Panc1 (cell line): ENCODE results near the gene JAM2. TPM values are rescaled to one million over a fixed set of nuclear protein-coding genes. Genes with fewer than 3 reads are reported as not detected.

Experiments
- ATAC-seq: fragments of 200-7000 bp; cut with Tn5 transposase; 2 replicates; pipeline ENCODE4 v1.9.1; 2020; ENCODE audit warnings: mild to moderate bottlenecking, moderate library complexity
- BruUV-seq: library from RNA; stranded (reverse); fragments of 400-500 nt; replicated peaks from 2 replicates; lab custom pipeline; 2021; lab: Mats Ljungman, UMichigan
- CTCF ChIA-PET: fragments of 300-600 bp; sonication (Branson Sonifier 250); formaldehyde crosslinking; loops from one replicate; lab custom pipeline; 2022; ENCODE audit warnings: antibody characterized with exemption; lab: Charles Lee
- POLR2A ChIA-PET: fragments of 300-600 bp; sonication (Branson Sonifier 250); formaldehyde crosslinking; loops from one replicate; lab custom pipeline; 2022; ENCODE audit warnings: antibody characterized with exemption; lab: Charles Lee
- DNase-seq: peaks from one replicate; pipeline ENCODE4 v3.0.0-alpha.2; 2010; ENCODE audit warnings: low read depth, low spot score
- H3K27ac ChIP-seq: 2 replicates; pipeline ENCODE4 v1.5.1; 2011; ENCODE audit warnings: mild to moderate bottlenecking, low read length, inconsistent platforms
- H3K27me3 ChIP-seq: fragments of 200-500 bp; sonication (Bioruptor generic); 2 replicates; pipeline ENCODE4 v1.6.0; 2014; ENCODE audit warnings: low read length, inconsistent platforms; ENCODE audit not compliant: control insufficient read depth, insufficient read depth
- H3K36me3 ChIP-seq: fragments of 200-500 bp; sonication (Bioruptor generic); 2 replicates; pipeline ENCODE4 v1.5.1; 2014; ENCODE audit warnings: inconsistent platforms, mild to moderate bottlenecking, low read length, moderate library complexity; ENCODE audit not compliant: control insufficient read depth, insufficient read depth
- H3K4me1 ChIP-seq: 2 replicates; pipeline ENCODE4 v1.5.1; 2011; ENCODE audit warnings: inconsistent platforms, mild to moderate bottlenecking, low read length, moderate library complexity; ENCODE audit not compliant: control insufficient read depth, insufficient read depth
- H3K4me3 ChIP-seq, 2 experiments: 2 replicates each; pipeline ENCODE4 v1.5.1; 2011 to 2012; ENCODE audit warnings: low read depth in 2 of 2, low read length in 2 of 2, mild to moderate bottlenecking in 2 of 2, inconsistent platforms in 1 of 2, moderate library complexity in 1 of 2
- H3K9me3 ChIP-seq: fragments of 200-500 bp; sonication (Bioruptor generic); 2 replicates; pipeline ENCODE4 v1.5.1; 2014; ENCODE audit warnings: low read depth, mild to moderate bottlenecking, inconsistent platforms, low read length, moderate library complexity; ENCODE audit not compliant: control insufficient read depth, insufficient read depth
- POLR2AphosphoS5 ChIP-seq: IDR thresholded peaks from 2 replicates; pipeline ENCODE4 v1.6.1; 2012; ENCODE audit warnings: mild to moderate bottlenecking, low read depth, low read length, moderate library complexity
- SIN3A ChIP-seq: IDR thresholded peaks from 2 replicates; pipeline ENCODE4 v1.6.1; 2012; ENCODE audit warnings: low read depth, mild to moderate bottlenecking, low read length, moderate library complexity, borderline replicate concordance; ENCODE audit not compliant: insufficient read depth
- TCF7L2 ChIP-seq: IDR thresholded peaks from 2 replicates; pipeline ENCODE4 v1.6.1; 2011; ENCODE audit warnings: mild to moderate bottlenecking, low read depth, low read length, inconsistent platforms
- in situ Hi-C: cut with HindIII; loops from 2 replicates; pipeline ENCODE4 v1.10.0; 2016; ENCODE audit warnings: low sequenced_read_pairs, low pct_unique_long_range_greater_than_20kb
- intact Hi-C: fragments of 100-400 bp; cut with micrococcal nuclease; formaldehyde crosslinking; loops from one replicate; pipeline ENCODE4 v1.10.0; 2022; ENCODE audit not compliant: unreplicated experiment
- total RNA-seq: library from RNA; stranded (reverse); gene quantifications from one replicate; pipeline ENCODE4 v1.2.1, GENCODE V29; 2021; ENCODE audit not compliant: unreplicated experiment
- TF ChIP-seq, protein P1 (sequence below): fragments of 450-650 bp; IDR thresholded peaks from 2 replicates; pipeline ENCODE4 v1.5.1; 2017; ENCODE audit warnings: mild to moderate bottlenecking
- TF ChIP-seq, protein P2 (sequence below), 2 experiments: IDR thresholded peaks; 2 replicates each; pipeline ENCODE4 v1.6.1; 2011 to 2012; ENCODE audit warnings: low read depth in 2 of 2, control low read depth in 1 of 2, low read length in 1 of 2, mild to moderate bottlenecking in 1 of 2, moderate library complexity in 1 of 2; ENCODE audit not compliant: insufficient read depth in 1 of 2

The JAM2 gene
- total RNA-seq, 1 experiment from 2014 or later = 0.21 TPM

DNA sequence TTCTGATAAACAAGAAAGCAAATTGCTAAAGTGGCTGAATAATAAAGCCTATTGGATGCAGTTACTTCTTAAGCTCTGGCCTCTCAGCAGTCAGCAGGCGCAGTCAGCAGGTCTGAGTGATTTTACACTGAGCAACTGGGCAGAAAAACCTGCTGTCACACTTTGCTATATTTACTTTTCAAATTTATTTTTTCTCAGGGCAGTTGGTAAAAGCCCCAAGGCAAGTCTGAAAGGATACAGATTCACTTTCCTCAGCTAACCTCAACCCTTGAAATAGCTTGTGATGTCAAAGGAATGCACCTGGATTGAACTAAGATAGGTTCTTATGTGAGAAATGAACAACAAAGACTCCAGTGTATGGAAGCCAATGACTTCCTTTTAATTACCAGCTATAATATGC lies 61.7 kb downstream of the JAM2 start:
- ChIA-PET POLR2A (no interaction called here), CTCF (no interaction called here)
- no peak for DNase-seq
- BruUV-seq = no TSS peak
- H3K4me3 ChIP-seq = no peak overlapping the region
- no peaks in the 10 kb centered on the region for H3K27me3 ChIP-seq
- ATAC-seq = no peak
- no peak overlapping the region for H3K27ac ChIP-seq
- no peaks in the 10 kb centered on the region for H3K9me3 ChIP-seq
- in situ Hi-C loops = no loop called here
- H3K36me3 ChIP-seq = no peaks in the 10 kb centered on the region
- H3K4me1 ChIP-seq = no peaks in the 10 kb centered on the region
- no peak for TF ChIP-seq TCF7L2
- TF ChIP-seq SIN3A = no peak
- TF ChIP-seq, protein P1, sequence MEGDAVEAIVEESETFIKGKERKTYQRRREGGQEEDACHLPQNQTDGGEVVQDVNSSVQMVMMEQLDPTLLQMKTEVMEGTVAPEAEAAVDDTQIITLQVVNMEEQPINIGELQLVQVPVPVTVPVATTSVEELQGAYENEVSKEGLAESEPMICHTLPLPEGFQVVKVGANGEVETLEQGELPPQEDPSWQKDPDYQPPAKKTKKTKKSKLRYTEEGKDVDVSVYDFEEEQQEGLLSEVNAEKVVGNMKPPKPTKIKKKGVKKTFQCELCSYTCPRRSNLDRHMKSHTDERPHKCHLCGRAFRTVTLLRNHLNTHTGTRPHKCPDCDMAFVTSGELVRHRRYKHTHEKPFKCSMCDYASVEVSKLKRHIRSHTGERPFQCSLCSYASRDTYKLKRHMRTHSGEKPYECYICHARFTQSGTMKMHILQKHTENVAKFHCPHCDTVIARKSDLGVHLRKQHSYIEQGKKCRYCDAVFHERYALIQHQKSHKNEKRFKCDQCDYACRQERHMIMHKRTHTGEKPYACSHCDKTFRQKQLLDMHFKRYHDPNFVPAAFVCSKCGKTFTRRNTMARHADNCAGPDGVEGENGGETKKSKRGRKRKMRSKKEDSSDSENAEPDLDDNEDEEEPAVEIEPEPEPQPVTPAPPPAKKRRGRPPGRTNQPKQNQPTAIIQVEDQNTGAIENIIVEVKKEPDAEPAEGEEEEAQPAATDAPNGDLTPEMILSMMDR = no peak
- TF ChIP-seq, protein P2, sequence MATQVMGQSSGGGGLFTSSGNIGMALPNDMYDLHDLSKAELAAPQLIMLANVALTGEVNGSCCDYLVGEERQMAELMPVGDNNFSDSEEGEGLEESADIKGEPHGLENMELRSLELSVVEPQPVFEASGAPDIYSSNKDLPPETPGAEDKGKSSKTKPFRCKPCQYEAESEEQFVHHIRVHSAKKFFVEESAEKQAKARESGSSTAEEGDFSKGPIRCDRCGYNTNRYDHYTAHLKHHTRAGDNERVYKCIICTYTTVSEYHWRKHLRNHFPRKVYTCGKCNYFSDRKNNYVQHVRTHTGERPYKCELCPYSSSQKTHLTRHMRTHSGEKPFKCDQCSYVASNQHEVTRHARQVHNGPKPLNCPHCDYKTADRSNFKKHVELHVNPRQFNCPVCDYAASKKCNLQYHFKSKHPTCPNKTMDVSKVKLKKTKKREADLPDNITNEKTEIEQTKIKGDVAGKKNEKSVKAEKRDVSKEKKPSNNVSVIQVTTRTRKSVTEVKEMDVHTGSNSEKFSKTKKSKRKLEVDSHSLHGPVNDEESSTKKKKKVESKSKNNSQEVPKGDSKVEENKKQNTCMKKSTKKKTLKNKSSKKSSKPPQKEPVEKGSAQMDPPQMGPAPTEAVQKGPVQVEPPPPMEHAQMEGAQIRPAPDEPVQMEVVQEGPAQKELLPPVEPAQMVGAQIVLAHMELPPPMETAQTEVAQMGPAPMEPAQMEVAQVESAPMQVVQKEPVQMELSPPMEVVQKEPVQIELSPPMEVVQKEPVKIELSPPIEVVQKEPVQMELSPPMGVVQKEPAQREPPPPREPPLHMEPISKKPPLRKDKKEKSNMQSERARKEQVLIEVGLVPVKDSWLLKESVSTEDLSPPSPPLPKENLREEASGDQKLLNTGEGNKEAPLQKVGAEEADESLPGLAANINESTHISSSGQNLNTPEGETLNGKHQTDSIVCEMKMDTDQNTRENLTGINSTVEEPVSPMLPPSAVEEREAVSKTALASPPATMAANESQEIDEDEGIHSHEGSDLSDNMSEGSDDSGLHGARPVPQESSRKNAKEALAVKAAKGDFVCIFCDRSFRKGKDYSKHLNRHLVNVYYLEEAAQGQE (IDR thresholded peaks at IDR 0.05; ENCODE audit: insufficient read depth in 1 of 2, low read depth in 2 of 2, low read length in 1 of 2) = no peak
- no peak for TF ChIP-seq POLR2AphosphoS5
- intact Hi-C loops = no loop called here

DNA sequence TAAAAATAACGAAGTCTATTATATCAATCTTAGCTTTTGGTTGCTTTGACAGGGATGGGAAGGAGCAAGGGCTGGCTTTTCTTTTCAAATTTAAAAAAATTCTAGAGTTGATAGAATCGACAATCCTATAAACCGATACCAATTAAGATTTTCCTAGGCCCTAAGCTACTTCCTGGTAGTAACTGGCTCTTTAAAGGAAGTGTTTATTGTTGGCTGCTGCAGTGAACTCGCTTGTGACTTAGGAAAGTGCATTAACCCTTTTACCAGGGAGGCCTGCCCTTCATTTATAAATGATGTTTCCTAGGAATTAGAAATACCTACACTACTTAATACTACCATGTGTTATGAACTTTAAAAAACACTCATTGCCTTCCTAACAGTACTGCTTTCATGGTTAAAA lies 62.5 kb downstream of the JAM2 start:
- DNase-seq (no peak), ATAC-seq (no peak)
- no peaks in the 10 kb centered on the region for H3K36me3 ChIP-seq
- H3K9me3 ChIP-seq = no peaks in the 10 kb centered on the region
- H3K27ac ChIP-seq = no peak overlapping the region
- no peaks in the 10 kb centered on the region for H3K27me3 ChIP-seq
- ChIA-PET CTCF (interaction anchor here (0.6 kb wide), 1 partner anchor 1540 kb away, joined by 18 read pairs; no protein-coding TSS in a partner anchor), POLR2A (no interaction called here)
- no peak overlapping the region for H3K4me3 ChIP-seq
- in situ Hi-C loops (no loop called here), intact Hi-C loops (no loop called here)
- no TSS peak for BruUV-seq
- TF ChIP-seq, protein P2 (IDR thresholded peaks at IDR 0.05; ENCODE audit: insufficient read depth in 1 of 2, low read depth in 2 of 2, low read length in 1 of 2) = no peak
- TF ChIP-seq TCF7L2 (no peak), SIN3A (no peak), POLR2AphosphoS5 (no peak)
- TF ChIP-seq, protein P1 = no peak
- H3K4me1 ChIP-seq = no peaks in the 10 kb centered on the region
